AG10803 (cell line): ENCODE measurements around the gene CCDC88A.
"Not testable (repeated sequence)": the region's sequence is repeated elsewhere in the genome, so short reads cannot be mapped to it uniquely, and the experiment has no call there.

Experiments used
- DNase-seq: peaks from one replicate; pipeline ENCODE4 v3.0.0; 2010; ENCODE audit warnings: low read depth
- H3K4me3 ChIP-seq: 2 replicates; pipeline ENCODE4 v1.5.1; 2011; ENCODE audit warnings: mild to moderate bottlenecking, low read length, control low read depth
- CTCF ChIP-seq: conservative IDR thresholded peaks from 2 replicates; pipeline ENCODE4 v1.5.1; 2011; ENCODE audit warnings: mild to moderate bottlenecking, low read length, control low read depth, inconsistent platforms

Gene CCDC88A

DNA sequence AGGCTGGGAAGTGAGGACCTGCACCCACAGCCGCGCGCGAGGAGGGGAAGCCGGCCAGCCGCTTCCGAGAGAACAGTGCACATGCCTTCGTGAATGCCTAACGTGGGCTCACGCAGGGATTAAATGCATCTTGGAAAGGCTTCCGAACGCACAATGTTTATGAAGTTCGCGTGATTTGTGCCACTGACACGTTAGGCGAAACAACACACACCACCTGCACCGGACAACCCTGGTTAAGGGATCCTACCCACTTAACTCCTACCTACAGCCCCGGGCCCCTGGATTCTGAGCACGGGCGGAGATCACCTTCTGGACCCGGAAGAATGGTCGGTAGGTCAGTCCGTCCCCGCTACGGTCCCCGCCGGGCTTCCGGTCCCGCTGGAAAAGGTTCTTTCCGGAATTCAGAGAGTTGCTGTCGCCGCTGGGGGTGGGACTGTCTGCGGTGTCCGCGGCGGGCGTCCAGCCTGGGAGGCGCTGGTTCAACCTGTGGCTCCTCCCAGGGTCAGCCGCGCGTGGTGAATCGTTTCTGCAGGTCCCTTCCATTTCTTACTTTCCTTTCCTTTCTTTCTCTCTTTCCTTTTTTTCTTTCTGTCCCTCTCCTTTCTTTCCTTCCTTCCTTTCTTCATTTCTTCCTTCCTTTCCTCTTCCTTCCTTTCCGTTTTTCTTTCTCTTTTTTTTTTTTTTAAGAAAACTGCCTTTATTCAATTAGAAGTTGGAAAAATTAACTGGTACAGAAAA, 150.6 kb downstream of the CCDC88A start, which contains the start of gene MTIF2:
Gene MTIF2 (minus strand): TSS at position 325 of the 738 bp plus-strand sequence. CDS start 5,373 bp downstream, outside the sequence.
- DNase-seq: peak; percentile 92
- peak within 1 kb of the TSS; percentile 99 for H3K4me3 ChIP-seq
- TF ChIP-seq CTCF: no peak

GRCh38 chr2:55268288-55268906, 151.3 kb downstream of the CCDC88A start:
- peak; percentile 5 for DNase-seq
- peak overlapping the region; percentile 99 for H3K4me3 ChIP-seq
- TF ChIP-seq CTCF: no peak; the same call in 1 of the 2 replicates

DNA sequence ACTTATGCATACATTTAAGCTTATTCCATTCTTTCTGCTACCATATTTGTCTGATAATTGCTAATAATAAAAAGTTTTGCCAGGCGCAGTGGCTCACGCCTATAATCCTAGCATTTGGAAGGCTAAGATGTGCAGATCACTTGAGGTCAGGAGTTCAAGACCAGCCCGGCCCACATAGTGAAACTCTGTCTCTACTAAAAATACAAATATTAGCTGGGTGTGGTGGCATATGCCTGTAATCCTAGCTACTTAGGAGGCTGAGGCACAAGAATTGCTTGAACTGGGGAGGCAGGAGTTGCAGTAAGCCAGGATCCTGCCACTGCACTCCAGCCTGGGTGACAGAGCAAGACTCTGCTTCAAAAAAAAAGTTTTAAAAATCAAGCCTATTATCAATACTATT, 160.1 kb downstream of the CCDC88A start:
- H3K4me3 ChIP-seq: not testable (repeated sequence)

GRCh38 chr2:55252832-55253231, 166.8 kb downstream of the CCDC88A start:
- no peak for TF ChIP-seq CTCF
- no peak for DNase-seq
- no peak overlapping the region for H3K4me3 ChIP-seq

More for the DNA sequence above, 160.1 kb downstream of the CCDC88A start:
- not testable (repeated sequence) for DNase-seq

- H3K4me3 ChIP-seq: no peak overlapping the region
- TF ChIP-seq CTCF: no peak
- no peak for DNase-seq
These were observed 172.6 kb downstream of the CCDC88A start for GRCh38 chr2:55247025-55247424.

DNA sequence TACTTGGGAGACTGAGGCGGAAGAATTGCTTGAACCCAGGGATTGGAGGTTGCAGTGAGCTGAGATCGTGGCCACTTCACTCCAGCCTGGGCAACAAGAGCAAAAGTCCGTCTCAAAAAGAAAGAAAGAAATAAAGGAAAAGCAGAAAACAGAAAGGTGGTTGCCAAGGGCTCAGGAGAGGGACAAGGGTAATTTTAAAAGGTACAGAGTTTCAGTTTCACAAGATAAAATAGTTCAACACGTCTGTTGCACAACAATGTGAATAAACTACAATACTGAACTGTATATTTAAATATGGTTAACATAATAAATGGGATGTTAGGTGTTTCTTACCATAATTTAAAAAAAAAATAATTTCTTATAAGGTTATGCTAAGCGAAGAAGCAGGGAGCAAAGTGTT, 174.2 kb downstream of the CCDC88A start:
- no peak for DNase-seq
- no peak overlapping the region for H3K4me3 ChIP-seq
- TF ChIP-seq CTCF: no peak

- DNase-seq: no peak
- H3K4me3 ChIP-seq: no peak overlapping the region
- no peak for TF ChIP-seq CTCF
These were observed 177.0 kb downstream of the CCDC88A start for GRCh38 chr2:55242617-55243016.

DNA sequence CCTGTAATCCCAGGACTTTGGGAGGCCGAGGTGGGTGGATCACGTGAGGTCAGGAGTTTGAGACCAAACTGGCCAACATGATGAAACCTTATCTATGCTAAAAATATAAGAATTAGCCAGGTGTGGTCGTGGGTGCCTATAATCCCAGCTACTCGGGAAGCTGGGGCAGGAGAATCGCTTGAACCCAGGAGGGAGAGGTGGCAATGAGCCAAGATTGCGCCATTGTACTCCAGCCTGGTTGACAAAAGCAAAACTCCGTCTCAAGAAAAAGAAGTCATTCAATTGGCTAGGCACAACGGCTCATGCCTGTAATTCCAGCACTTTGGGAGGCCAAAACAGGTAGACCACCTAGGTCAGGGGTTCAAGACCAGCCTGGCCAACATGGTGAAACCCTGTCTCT, 178.1 kb downstream of the CCDC88A start:
- DNase-seq, H3K4me3 ChIP-seq: not testable (repeated sequence)
